HFFc6 (cell line): ENCODE data around the gene EVPL. TPM values are rescaled to one million over a fixed set of nuclear protein-coding genes. Genes with fewer than 3 reads are reported as not detected.

Experiments used
- DNase-seq: peaks from one replicate; pipeline ENCODE4 v3.0.0-alpha.2; 2018
- H3K27ac Mint-ChIP-seq: 2 replicates; pipeline ENCODE4 v1.8.0; 2020; ENCODE audit warnings: mild to moderate bottlenecking, mixed read lengths
- H3K27me3 Mint-ChIP-seq: 2 replicates; pipeline ENCODE4 v1.8.0; 2021; ENCODE audit warnings: mild to moderate bottlenecking, moderate library complexity, mixed read lengths; ENCODE audit not compliant: insufficient read depth
- H3K36me3 Mint-ChIP-seq: 2 replicates; pipeline ENCODE4 v1.8.0; 2021; ENCODE audit warnings: low read depth, mixed read lengths
- H3K4me1 Mint-ChIP-seq: 2 replicates; pipeline ENCODE4 v1.8.0; 2020; ENCODE audit warnings: low read depth, mixed read lengths
- H3K4me3 Mint-ChIP-seq: 2 replicates; pipeline ENCODE4 v1.8.0; 2020; ENCODE audit warnings: mild to moderate bottlenecking, moderate library complexity, mixed read lengths
- H3K9me3 Mint-ChIP-seq: 2 replicates; pipeline ENCODE4 v1.8.0; 2020; ENCODE audit warnings: mild to moderate bottlenecking, mixed read lengths
- CTCF ChIP-seq: fragments of 200-600 bp; sonication (generic); IDR thresholded peaks from 2 replicates; pipeline ENCODE4 v1.5.0; 2021; ENCODE audit warnings: antibody characterized with exemption, mild to moderate bottlenecking
- total RNA-seq, 6 experiments: library from RNA; stranded (reverse); fragmentation: NEBNext Ultra II Directional; extraction: Animal tissue kit (Norgen Biotek cat#: 25700); gene quantifications; 2 replicates in 1 of 6; 3 replicates in 5 of 6; pipeline ENCODE4 v1.2.3, GENCODE V29; 2021

EVPL gene
- total RNA-seq, 6 experiments from 2014 or later = not detected

GRCh38 chr17:76008208-76008607 is 18.9 kb downstream of the EVPL start:
- peaks cover 10% of the 10 kb centered on the region for H3K27me3 Mint-ChIP-seq
- no peak for DNase-seq
- TF ChIP-seq CTCF = no peak
- H3K4me3 Mint-ChIP-seq = no peak overlapping the region
- no peaks in the 10 kb centered on the region; the same call in 1 of the 2 replicates for H3K9me3 Mint-ChIP-seq
- H3K27ac Mint-ChIP-seq = no peak overlapping the region
- peaks cover 9% of the 10 kb centered on the region for H3K4me1 Mint-ChIP-seq
- H3K36me3 Mint-ChIP-seq = peaks cover 10% of the 10 kb centered on the region

- Mint-ChIP-seq H3K4me3 (no peak overlapping the region), H3K27me3 (peaks cover 10% of the 10 kb centered on the region), H3K9me3 (no peaks in the 10 kb centered on the region; the same call in 1 of the 2 replicates), H3K27ac (no peak overlapping the region), H3K36me3 (peaks cover 10% of the 10 kb centered on the region), H3K4me1 (peaks cover 8% of the 10 kb centered on the region)
- no peak for DNase-seq
- no peak for TF ChIP-seq CTCF
These were observed 19.3 kb downstream of the EVPL start for GRCh38 chr17:76007850-76008165.

- Mint-ChIP-seq H3K4me1 (peaks cover 8% of the 10 kb centered on the region), H3K27me3 (peaks cover 10% of the 10 kb centered on the region)
These were observed 19.8 kb downstream of the EVPL start for GRCh38 chr17:76007131-76007849.

GRCh38 chr17:76005263-76006149 is 21.6 kb downstream of the EVPL start:
- H3K4me1 Mint-ChIP-seq = peaks cover 8% of the 10 kb centered on the region
- H3K27me3 Mint-ChIP-seq = peaks cover 9% of the 10 kb centered on the region
- H3K36me3 Mint-ChIP-seq = peaks cover 10% of the 10 kb centered on the region
- H3K27ac Mint-ChIP-seq = no peak overlapping the region
- no peaks in the 10 kb centered on the region; the same call in 1 of the 2 replicates for H3K9me3 Mint-ChIP-seq
- peak; percentile 47 for DNase-seq
- peak; percentile 97 for TF ChIP-seq CTCF
- no peak overlapping the region for H3K4me3 Mint-ChIP-seq

More at GRCh38 chr17:76007131-76007849, 19.8 kb downstream of the EVPL start:
- no peak for DNase-seq
- H3K9me3 Mint-ChIP-seq = no peaks in the 10 kb centered on the region; the same call in 1 of the 2 replicates
- H3K36me3 Mint-ChIP-seq = peaks cover 10% of the 10 kb centered on the region
- H3K27ac Mint-ChIP-seq = no peak overlapping the region
- no peak for TF ChIP-seq CTCF
- H3K4me3 Mint-ChIP-seq = no peak overlapping the region

GRCh38 chr17:76004750-76005262 is 22.3 kb downstream of the EVPL start:
- H3K27me3 Mint-ChIP-seq = peaks cover 9% of the 10 kb centered on the region
- H3K4me3 Mint-ChIP-seq = no peak overlapping the region
- H3K36me3 Mint-ChIP-seq = peaks cover 9% of the 10 kb centered on the region
- H3K27ac Mint-ChIP-seq = no peak overlapping the region
- H3K9me3 Mint-ChIP-seq = no peaks in the 10 kb centered on the region; the same call in 1 of the 2 replicates
- peaks cover 8% of the 10 kb centered on the region for H3K4me1 Mint-ChIP-seq
- no peak for TF ChIP-seq CTCF
- no peak for DNase-seq
